DMS 273 treated with DMSO at 0.1 percent for 48 hours (cell line): ENCODE results near the gene PDZD2.
"Not testable (repeated sequence)": the region's sequence is repeated elsewhere in the genome, so short reads cannot be mapped to it uniquely, and the experiment has no call there.

Source experiments
- DNase-seq: peaks from one replicate; lab custom pipeline; 2025; lab: John Stamatoyannopoulos, UW

Gene PDZD2

DNA sequence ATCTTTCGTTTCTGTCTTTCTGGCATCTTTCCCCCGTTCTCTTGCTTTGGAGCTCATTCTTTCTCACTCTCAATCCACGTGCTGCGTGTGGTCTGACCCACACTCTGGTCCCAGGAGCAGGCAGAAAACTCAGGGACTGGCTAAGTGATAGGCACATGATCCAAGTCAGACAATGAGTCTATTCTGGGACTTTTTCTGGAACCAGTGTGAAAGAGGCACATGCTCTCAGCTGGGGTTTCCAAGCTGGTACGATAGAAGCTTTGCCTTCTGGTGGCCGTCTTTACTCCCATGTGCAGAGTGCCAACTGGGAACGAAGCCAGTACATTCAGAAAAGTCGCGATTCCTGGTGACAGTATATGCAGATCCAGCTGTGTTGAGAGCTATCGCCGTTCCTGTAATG is 94.4 kb downstream of the PDZD2 start:
- DNase-seq = no peak

DNA sequence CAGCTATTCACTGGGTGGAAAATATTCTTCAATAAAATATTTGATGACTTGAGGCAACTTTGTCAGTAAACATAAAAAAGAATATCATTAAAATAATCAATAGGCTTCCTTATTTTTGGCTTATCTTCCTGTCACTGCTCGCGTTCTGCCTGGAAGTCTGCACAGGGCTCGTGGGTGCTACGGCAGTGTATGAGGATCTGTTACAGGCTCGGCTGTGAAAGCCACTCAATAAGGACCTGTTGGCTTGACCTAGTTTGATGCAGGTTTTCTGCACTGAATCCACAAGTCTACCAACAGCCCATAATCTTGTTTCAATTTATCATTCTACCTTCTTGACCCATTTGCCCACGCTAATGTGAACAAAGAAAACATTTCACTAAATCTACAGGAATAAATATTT is 97.2 kb downstream of the PDZD2 start:
- DNase-seq = no peak

GRCh38 chr5:31738199-31738598 is 99.3 kb downstream of the PDZD2 start:
- no peak for DNase-seq

DNA sequence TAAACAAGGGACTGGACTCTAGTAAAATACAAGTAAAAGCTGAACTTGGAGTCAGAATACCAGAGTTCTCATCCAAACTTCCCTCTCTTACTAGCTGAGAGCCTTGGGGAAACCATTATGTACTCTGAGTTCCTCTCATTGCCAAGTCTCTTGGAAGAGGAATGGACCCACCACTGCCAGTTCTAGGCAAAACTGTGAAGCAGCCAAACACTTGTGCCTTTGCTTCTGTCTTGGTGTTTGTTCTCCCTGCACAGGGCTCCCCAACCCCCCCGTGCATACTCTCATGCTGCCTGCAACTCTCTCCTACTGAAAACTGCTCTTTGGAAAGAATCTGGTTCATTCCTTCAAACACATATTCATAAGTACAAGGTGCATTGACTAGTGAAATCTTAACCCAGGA is 102.6 kb downstream of the PDZD2 start:
- DNase-seq = no peak

GRCh38 chr5:31743678-31744077 is 104.7 kb downstream of the PDZD2 start:
- DNase-seq = no peak

DNA sequence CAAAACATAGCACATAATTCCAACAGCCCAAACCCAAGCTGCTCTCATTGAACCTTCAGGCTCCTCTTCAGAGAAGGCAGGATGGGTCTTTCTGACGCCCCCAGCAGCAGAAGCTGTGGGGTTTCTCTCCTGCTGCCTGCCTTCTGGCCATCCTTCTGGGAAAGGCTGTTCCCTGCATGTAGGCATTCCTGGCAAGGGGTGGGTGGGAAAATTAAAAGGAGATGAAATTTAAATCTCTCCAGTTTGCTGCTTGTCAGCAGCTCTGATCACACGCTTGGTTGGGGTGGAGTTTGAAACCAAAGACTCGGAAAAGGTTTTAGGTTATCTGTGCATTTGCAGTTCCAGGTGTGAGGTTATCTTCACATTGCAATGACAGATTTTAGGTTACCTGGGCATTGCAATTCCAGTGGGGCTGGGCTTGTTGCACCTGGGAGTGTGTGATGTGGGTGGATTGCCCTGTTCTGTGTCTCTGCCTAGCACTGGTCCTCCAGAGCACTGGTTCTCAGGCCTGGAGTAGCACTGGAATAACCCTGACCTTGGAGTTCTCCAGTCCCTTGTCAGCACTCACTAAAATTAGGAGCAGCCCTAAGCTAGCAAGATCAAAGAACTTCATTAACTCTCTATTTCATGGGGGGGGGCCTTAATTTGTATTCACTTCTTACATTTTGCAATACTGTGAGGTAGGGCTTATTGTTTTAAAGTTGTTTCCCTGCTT is 109.7 kb downstream of the PDZD2 start:
- no peak for DNase-seq

- no peak for DNase-seq
Observed at GRCh38 chr5:31750215-31750614, 111.3 kb downstream of the PDZD2 start.

GRCh38 chr5:31751610-31752009 is 112.7 kb downstream of the PDZD2 start:
- no peak for DNase-seq

DNA sequence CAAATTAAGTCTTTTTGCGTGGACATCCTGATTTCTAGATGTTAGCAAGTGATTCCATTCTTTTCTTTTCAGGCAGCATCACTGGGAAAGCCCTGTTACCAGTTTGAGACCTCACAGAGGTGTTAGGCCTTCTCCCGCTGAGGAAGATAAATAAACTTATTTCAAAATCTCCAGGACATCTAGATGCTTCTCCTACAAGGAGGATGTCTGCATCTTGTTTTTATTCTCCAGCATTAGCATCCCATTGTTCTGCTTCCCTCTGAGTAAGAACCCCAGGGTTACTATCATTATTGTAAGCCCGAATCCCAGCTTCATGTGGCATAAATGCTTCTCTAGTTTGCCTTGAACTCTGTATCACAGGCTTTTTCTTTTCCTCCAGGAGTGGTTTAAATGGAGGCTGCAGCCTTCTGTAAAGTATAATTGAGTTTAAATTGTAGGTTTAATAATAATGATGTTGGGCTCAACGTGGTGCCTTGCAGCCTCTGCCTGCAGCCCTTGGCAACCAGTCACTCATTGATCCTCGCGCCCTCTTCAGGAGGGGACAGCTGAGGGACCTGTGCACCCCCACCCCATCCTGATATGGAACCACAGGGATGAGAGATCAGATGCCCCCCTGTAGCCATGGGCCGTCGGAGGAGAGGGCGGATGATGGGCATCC is 114.9 kb downstream of the PDZD2 start:
- DNase-seq = no peak

DNA sequence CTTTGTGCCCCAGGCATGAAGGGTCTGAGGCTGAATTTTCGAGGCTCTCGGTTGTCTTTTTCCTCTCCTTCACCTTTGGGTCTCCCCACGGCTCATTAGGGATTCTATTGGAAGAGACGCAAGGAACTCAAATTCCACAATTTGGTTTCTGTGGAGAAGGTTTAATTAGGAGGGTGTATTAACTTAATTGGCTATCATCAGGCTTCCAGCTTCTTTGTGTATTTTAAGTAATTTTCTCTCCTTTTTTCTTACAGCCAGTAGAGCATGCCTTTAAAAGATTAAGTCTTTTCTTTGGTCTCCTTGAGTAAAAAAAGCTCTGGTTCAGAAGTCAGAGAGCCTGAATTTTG is 115.4 kb downstream of the PDZD2 start:
- no peak for DNase-seq

DNA sequence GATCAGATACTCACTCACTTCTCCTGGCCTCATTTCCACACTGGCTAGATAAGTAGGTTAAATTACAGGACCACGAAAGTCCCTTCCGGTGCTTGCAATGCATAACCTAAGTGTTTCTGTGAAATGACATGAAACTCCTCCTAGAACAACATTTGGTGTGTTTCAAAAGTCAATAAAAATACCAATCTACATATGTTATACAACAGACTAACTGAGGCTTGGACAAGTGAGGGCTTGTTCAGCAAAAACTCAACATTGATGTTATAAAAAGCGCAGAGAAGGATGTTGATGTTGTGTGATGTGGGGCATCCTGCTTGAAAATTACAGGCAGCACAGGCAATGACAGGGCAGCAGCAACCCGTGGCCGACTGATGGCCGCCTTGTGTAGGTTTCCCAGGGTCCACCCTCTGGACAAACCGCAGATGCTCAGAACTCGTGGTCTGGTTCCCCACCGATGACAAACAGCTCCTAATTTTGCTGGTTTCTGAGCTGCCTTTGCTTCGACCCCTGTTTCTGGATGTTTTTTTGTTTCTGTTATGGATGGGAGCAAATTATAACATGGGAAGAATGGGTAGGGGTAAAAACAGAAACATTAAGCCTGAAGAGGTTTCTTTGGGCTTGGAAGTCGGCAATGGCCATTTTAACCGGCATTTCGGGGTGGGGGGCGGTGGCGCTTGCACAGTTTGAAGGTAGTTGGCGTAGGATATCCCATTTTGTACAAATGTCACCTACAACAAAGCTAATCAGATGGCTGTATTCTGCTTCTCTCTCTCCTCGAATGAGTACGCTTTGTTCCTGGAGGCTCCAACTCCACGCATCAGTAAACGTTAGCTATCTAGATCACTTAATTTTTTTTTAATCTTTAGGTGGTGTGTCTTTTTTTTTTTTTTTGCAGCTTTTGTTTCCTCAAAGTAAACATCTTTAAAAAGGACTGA is 116.1 kb downstream of the PDZD2 start:
- no peak for DNase-seq

DNA sequence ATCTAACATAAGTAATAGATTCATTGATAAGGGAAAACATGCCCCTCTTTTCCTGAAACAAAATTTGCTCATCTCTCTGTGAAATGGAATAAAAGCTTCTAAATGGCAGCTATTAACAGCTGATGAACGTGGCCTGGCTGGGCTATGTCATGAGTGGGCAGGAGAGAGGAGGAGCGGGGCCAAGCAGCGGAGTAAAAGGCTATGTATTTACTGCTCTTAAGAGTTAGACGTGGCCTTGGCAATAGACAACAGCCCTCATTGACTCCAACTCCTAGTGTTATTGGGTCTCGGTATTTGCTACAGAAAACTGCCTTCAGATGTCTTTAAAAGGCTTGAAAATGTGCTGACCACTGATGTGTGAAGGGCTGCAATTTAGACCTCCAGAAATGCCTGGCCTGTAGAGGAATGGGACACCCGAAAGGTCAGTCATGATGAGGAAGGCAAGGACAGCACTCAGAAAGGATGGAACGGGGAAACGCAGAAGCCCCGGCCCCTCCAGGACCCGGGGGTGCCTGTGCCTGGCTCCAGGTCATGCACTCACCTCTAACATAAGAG is 116.8 kb downstream of the PDZD2 start:
- no peak for DNase-seq

DNA sequence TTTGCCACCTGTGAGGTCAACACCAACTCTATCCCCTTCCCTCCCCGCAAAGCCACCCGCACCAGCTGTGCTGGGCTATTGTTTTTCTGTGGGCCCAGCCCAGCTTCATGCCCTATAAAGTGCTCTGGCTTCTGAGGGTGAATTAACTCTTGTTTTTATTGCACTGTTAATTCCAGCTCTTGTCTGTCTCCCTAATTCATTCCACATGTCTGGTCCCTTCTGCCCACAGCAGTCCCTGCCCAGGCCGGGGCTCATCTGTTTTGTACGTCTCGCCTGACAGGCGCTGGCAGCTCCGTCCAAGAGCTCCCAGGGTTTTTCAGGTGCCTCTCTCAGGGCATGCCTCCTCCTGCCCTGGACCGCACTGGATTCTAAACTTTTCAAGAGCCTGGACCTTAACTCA is 118.9 kb downstream of the PDZD2 start:
- no peak for DNase-seq

DNA sequence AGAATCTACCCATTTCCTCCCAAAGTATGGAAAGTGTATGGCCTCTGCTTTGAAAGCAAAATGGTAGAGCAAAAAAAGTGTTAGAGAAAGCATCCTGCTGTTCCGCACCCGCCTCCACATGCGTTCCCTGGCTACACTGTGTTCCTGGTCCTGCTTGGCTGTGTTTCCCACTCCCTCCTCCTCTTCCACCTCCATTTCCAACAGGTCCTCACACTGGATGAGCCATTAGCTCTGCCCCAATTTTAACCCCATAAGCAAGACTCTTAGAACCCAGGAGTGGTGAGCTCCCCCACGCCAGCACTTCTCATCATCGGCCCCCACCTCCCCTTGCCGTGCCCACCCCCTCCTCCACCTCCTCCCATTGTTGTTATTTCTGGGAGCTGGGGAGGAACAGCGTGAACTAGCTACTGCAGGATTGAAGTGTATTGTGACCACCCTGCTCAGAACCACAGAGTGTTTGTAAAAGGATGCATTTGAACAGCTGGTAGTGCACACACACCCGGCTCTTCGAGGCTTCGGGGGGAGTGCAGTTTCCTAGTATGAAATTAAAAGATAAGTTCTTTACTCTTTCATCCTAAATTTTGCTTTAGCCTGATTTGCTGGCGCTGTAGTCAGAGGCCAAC is 120.0 kb downstream of the PDZD2 start:
- no peak for DNase-seq

DNA sequence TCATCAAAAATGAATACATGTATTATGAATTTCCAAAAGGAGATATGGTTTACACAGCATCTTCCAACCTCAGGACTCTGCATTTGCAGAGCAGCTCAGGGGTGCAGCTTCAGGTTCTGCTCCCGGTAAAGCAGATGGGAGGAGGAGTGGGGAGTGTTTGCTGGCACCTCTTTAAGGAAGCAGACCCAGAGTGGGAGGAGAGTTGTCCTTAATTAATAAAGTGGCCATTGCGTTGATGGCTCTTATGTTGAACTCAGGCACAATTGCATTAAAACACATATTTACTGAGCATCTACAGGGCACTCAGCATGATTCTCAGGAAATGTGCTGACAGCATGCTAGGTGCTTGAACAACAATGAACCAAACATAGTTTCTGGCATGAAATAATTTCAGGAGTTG is 121.0 kb downstream of the PDZD2 start:
- no peak for DNase-seq

- no peak for DNase-seq
Observed at GRCh38 chr5:31761877-31762276, 122.9 kb downstream of the PDZD2 start.

DNA sequence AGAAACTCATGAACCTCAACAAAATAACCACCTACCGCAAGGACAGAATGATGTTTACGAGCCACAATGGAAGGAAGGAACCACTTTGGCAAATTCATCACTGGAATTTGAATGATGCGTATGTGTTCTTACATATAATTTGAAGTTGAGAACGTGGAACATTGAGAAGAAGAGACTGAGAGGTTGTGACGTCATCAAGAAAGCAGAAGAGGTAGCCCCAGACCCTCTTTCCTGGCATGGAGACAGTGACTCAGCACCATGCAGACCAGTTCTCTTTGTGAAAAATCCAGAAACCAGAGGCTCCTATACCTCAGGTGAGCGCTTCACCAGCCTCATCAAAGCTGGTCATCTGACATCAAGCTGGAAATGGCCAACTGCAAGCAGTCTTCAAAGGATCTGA is 124.5 kb downstream of the PDZD2 start:
- no peak for DNase-seq

DNA sequence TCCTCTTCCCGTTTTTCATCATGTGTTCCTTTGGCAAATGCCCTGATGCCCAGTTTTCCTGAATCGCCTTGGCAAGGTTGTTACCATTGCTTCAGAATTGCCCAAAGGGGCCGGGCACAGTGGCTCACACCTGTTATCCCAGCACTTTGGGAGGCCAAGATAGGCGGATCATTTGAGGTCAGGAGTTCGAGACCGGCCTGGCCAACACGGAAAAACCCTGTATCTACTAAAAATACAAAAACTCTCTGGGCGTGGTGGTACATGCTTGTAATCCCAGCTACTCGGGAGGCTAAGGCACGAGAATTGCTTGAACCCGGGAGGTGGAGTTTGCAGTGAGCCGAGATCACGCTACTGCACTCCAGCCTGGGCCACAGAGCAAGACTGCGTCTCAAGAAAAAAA is 125.8 kb downstream of the PDZD2 start:
- not testable (repeated sequence) for DNase-seq

DNA sequence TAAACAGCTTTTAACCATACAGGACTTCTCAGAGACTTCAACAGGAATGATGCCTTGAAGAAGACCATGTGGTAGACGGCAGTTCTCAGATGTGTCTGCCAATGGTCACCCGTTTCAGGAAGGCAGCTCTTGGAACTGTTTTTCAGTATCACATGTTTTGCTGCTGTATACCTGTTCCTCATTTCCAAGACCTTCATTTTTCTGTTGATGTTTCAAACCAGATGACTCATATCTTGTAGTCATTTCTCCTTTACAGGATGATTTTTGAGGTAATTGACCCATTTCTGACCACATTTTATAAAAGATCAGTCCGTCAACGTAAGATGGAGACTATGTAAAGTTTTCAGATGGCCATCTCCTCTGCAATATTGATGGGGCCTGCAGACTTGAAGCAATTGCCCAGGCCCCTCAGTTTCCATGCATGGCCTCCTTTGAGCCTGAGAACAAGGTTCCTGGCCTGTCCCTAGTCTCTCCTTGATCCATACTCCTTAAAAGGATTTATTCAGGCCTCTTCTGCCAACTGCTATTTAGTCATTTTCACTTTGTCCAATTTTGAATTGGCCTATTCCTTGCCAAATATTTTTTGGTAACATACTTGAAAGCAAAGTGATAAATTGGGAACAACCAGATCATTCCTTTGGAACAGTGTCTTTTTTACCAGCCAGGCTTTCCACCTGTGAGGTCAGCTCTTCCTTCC is 128.6 kb downstream of the PDZD2 start:
- no peak for DNase-seq

DNA sequence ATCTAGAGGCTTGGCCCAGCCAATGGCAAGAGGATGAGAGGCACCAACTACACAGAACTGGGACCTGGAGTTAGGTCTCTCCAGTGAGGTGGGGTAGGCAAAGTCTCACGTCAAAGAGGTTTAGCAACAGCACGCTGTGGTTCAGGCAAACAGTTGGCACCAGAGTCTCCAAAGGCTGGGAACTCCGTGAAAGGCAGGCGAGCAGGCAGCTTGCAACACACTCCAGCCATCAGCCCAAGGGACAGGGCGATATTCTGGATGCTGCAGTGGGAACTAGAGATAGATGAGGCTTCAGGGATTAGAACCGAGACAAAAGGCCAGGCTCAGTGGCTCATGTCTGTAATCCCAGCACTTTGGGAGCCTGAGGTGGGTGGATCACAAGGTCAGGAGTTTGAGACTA is 129.1 kb downstream of the PDZD2 start:
- no peak for DNase-seq

DNA sequence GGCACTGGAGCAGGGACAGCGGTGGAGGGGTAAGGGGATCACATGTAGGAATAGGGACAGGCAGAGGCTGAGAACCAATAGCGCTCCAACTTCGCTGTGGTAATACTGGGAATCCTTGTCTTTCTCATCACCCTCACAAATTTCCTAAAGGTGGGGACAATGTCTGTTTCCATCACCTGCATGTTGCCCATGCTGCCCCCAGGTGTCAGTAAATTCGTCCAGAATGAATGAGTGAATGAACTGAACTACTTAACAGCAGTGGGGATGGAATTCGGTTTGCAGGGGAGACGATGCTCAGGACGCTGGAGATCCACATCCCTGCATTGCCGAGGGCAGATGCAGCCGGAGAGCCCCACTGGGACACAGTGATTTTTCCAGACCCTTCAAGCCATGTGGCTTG is 129.9 kb downstream of the PDZD2 start:
- no peak for DNase-seq

- no peak for DNase-seq
Observed at GRCh38 chr5:31769530-31769929, 130.6 kb downstream of the PDZD2 start.
